ENCODE measurements around the gene GFI1B. TPM values are rescaled to one million over a fixed set of nuclear protein-coding genes. Genes with fewer than 3 reads are reported as not detected.
A peak's percentile ranks its signal among the peaks of the same experiment; 100 is the strongest.

The GFI1B gene
- total and polyA plus RNA-seq, 4 donors = 0.05 to 53.6 TPM; not detected in 2

- peaks cover 3 to 23% (median 18%) of the 10 kb centered on the region in 4 donors for H3K4me1 ChIP-seq (ENCODE audit: control insufficient read depth in 4 of 4, insufficient read depth in 4 of 4, low read length in 3 of 4)
- DNase-seq (ENCODE audit: low spot score) = no peak
- H3K9me3 ChIP-seq (ENCODE audit: control insufficient read depth in 4 of 4, low read length in 3 of 4) = no peaks in the 10 kb centered on the region
- H3K27me3 ChIP-seq (ENCODE audit: control insufficient read depth in 4 of 4, insufficient read depth in 4 of 4, low read length in 3 of 4) = no peaks in the 10 kb centered on the region
- H3K9ac ChIP-seq (ENCODE audit: low read depth in 1 of 2, low read length in 2 of 2) = peak overlapping the region; percentile 79 to 97
- TF ChIP-seq HNF4A (conservative IDR thresholded peaks at IDR 0.05) = no peak
- no peak for TF ChIP-seq ATF3 (IDR thresholded peaks at IDR 0.05)
- no peak for TF ChIP-seq TAF1 (conservative IDR thresholded peaks at IDR 0.05)
- no peak for TF ChIP-seq FOXA2 (IDR thresholded peaks at IDR 0.05)
- TF ChIP-seq EGR1 (IDR thresholded peaks at IDR 0.05; ENCODE audit: low read depth in 2 of 2) = no peak
- TF ChIP-seq MAX (IDR thresholded peaks at IDR 0.05) = no peak
- TF ChIP-seq REST (IDR thresholded peaks at IDR 0.05) = no peak
- TF ChIP-seq RXRA (IDR thresholded peaks at IDR 0.05) = no peak
- no peak for TF ChIP-seq HNF4G (IDR thresholded peaks at IDR 0.05)
- H3K4me3 ChIP-seq (ENCODE audit: low read depth in 1 of 3, low read length in 3 of 3) = peak overlapping the region; percentile 95 to 99 (median 96)
- 2% methylated on average over 25 of the region's 25 CpGs for WGBS
- H3K27ac ChIP-seq (ENCODE audit: low read depth in 1 of 2, low read length in 2 of 2) = peak overlapping the region; percentile 98
- H3K36me3 ChIP-seq (ENCODE audit: control insufficient read depth in 4 of 4, insufficient read depth in 3 of 4, low read depth in 1 of 4, low read length in 3 of 4) = no peaks in the 10 kb centered on the region
These were observed 34.7 kb upstream of the GFI1B start for GRCh38 chr9:132943651-132944293.

GRCh38 chr9:132944294-132945185, 34.0 kb upstream of the GFI1B start, which contains the start of gene TSC1:
Gene TSC1, minus strand, starts transcription at chr9:132944616. Its CDS starts 15,744 bp downstream, at chr9:132928872.
- Histone ChIP-seq H3K4me3 (ENCODE audit: low read depth in 1 of 3, low read length in 3 of 3) (peak within 1 kb of the TSS; percentile 95 to 99 (median 96)), H3K27me3 (ENCODE audit: control insufficient read depth in 4 of 4, insufficient read depth in 4 of 4, low read length in 3 of 4) (no peaks in the 10 kb centered on the region), H3K9ac (ENCODE audit: low read depth in 1 of 2, low read length in 2 of 2) (peak within 1 kb of the TSS; percentile 79 to 97), H3K4me1 (ENCODE audit: control insufficient read depth in 4 of 4, insufficient read depth in 4 of 4, low read length in 3 of 4) (peaks cover 3 to 23% (median 18%) of the 10 kb centered on the region in 4 donors), H3K9me3 (ENCODE audit: control insufficient read depth in 4 of 4, low read length in 3 of 4) (no peaks in the 10 kb centered on the region), H3K36me3 (ENCODE audit: control insufficient read depth in 4 of 4, insufficient read depth in 3 of 4, low read depth in 1 of 4, low read length in 3 of 4) (no peaks in the 10 kb centered on the region), H3K27ac (ENCODE audit: low read depth in 1 of 2, low read length in 2 of 2) (peak within 1 kb of the TSS; percentile 98)
- under 1% methylated on average over 72 of the region's 72 CpGs for WGBS
- peak; percentile 99 for DNase-seq (ENCODE audit: low spot score)
- TF ChIP-seq EGR1 (IDR thresholded peaks at IDR 0.05; ENCODE audit: low read depth in 2 of 2) (peak in 1 of 2 donors; percentile 48), CTCF (IDR thresholded peaks at IDR 0.05; ENCODE audit: low read depth, low read length, missing input control) (no peak), YY1 (IDR thresholded peaks at IDR 0.05) (peak; percentile 99), SP1 (IDR thresholded peaks at IDR 0.05) (peak; percentile 74), FOXA1 (IDR thresholded peaks at IDR 0.05) (no peak), HNF4G (IDR thresholded peaks at IDR 0.05) (no peak), MAX (IDR thresholded peaks at IDR 0.05) (no peak), RAD21 (IDR thresholded peaks at IDR 0.05) (no peak), GABPA (IDR thresholded peaks at IDR 0.05 in 1 of 2, conservative IDR thresholded peaks at IDR 0.05 in 1 of 2) (peak in 1 of 2 donors; percentile 73), JUND (IDR thresholded peaks at IDR 0.05) (peak; percentile 38 to 60), NR2F2 (IDR thresholded peaks at IDR 0.05) (peak; percentile 54), ZBTB33 (IDR thresholded peaks at IDR 0.05) (peak; percentile 91), REST (IDR thresholded peaks at IDR 0.05) (peak; percentile 70), RXRA (IDR thresholded peaks at IDR 0.05) (peak; percentile 28 to 58)
